ENCODE measurements around the gene CLEC4M. TPM values are rescaled to one million over a fixed set of nuclear protein-coding genes. Genes with fewer than 3 reads are reported as not detected.

Gene CLEC4M
- total and polyA plus RNA-seq, 2 experiments from 2014 or later, result not detected

DNA sequence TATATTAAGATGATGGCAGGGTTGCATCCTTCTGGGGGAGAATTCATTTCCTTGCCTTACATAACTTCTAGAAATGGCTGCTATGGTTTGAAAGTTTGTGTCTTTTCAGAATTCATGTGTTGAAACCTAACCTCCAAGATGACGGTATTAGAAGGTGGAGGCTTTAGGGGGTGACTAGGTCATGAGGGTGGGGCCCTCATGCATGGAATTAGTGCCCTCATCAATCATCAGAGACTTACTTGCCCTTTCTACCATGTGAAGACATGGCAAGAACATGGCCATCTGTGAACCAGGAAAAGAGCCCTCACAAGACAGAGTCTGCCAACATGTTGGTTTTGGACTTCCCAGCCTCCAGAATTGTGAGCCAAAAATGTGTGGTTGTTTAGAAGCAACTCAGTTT, 46.3 kb upstream of the CLEC4M start:
- Mint-ChIP-seq H3K27ac (no peak overlapping the region), H3K36me3 (ENCODE audit: low read depth) (no peaks in the 10 kb centered on the region), H3K4me1 (no peaks in the 10 kb centered on the region), H3K27me3 (ENCODE audit: insufficient read depth, low read depth, poor library complexity) (peaks cover 6% of the 10 kb centered on the region), H3K9me3 (no peaks in the 10 kb centered on the region; the same call in 2 of the 3 replicates), H3K4me3 (no peak overlapping the region)
- Histone ChIP-seq H3F3A (replicated peaks; ENCODE audit: low read depth) (no peaks in the 10 kb centered on the region), H3K4me3 (no peak overlapping the region), H3K9me2 (ENCODE audit: insufficient read depth) (no peaks in the 10 kb centered on the region), H3K4me2 (no peak overlapping the region), H3K27ac (ENCODE audit: low read depth) (no peak overlapping the region), H2AFZ (no peak overlapping the region), H4K20me1 (replicated peaks; ENCODE audit: insufficient read depth) (no peaks in the 10 kb centered on the region), H3K79me2 (replicated peaks; ENCODE audit: insufficient read depth) (no peaks in the 10 kb centered on the region), H3K36me3 (ENCODE audit: insufficient read depth) (no peaks in the 10 kb centered on the region), H3K4me1 (ENCODE audit: insufficient read depth) (no peaks in the 10 kb centered on the region), H3K27me3 (ENCODE audit: insufficient read depth) (no peaks in the 10 kb centered on the region)
- ATAC-seq (no peak), DNase-seq (ENCODE audit: low spot score) (no peak)
- no peak for TF ChIP-seq EZH2phosphoT487 (IDR thresholded peaks at IDR 0.05; ENCODE audit: unreplicated experiment)
- TF ChIP-seq REST (IDR thresholded peaks at IDR 0.05; ENCODE audit: unreplicated experiment), result no peak
- no peak for TF ChIP-seq CREB1 (CRISPR knock-in tag; IDR thresholded peaks at IDR 0.05; ENCODE audit: low read depth)
- no peak for TF ChIP-seq ZNF331 (CRISPR knock-in tag; IDR thresholded peaks at IDR 0.05; ENCODE audit: low read depth)
- TF ChIP-seq, protein P1, sequence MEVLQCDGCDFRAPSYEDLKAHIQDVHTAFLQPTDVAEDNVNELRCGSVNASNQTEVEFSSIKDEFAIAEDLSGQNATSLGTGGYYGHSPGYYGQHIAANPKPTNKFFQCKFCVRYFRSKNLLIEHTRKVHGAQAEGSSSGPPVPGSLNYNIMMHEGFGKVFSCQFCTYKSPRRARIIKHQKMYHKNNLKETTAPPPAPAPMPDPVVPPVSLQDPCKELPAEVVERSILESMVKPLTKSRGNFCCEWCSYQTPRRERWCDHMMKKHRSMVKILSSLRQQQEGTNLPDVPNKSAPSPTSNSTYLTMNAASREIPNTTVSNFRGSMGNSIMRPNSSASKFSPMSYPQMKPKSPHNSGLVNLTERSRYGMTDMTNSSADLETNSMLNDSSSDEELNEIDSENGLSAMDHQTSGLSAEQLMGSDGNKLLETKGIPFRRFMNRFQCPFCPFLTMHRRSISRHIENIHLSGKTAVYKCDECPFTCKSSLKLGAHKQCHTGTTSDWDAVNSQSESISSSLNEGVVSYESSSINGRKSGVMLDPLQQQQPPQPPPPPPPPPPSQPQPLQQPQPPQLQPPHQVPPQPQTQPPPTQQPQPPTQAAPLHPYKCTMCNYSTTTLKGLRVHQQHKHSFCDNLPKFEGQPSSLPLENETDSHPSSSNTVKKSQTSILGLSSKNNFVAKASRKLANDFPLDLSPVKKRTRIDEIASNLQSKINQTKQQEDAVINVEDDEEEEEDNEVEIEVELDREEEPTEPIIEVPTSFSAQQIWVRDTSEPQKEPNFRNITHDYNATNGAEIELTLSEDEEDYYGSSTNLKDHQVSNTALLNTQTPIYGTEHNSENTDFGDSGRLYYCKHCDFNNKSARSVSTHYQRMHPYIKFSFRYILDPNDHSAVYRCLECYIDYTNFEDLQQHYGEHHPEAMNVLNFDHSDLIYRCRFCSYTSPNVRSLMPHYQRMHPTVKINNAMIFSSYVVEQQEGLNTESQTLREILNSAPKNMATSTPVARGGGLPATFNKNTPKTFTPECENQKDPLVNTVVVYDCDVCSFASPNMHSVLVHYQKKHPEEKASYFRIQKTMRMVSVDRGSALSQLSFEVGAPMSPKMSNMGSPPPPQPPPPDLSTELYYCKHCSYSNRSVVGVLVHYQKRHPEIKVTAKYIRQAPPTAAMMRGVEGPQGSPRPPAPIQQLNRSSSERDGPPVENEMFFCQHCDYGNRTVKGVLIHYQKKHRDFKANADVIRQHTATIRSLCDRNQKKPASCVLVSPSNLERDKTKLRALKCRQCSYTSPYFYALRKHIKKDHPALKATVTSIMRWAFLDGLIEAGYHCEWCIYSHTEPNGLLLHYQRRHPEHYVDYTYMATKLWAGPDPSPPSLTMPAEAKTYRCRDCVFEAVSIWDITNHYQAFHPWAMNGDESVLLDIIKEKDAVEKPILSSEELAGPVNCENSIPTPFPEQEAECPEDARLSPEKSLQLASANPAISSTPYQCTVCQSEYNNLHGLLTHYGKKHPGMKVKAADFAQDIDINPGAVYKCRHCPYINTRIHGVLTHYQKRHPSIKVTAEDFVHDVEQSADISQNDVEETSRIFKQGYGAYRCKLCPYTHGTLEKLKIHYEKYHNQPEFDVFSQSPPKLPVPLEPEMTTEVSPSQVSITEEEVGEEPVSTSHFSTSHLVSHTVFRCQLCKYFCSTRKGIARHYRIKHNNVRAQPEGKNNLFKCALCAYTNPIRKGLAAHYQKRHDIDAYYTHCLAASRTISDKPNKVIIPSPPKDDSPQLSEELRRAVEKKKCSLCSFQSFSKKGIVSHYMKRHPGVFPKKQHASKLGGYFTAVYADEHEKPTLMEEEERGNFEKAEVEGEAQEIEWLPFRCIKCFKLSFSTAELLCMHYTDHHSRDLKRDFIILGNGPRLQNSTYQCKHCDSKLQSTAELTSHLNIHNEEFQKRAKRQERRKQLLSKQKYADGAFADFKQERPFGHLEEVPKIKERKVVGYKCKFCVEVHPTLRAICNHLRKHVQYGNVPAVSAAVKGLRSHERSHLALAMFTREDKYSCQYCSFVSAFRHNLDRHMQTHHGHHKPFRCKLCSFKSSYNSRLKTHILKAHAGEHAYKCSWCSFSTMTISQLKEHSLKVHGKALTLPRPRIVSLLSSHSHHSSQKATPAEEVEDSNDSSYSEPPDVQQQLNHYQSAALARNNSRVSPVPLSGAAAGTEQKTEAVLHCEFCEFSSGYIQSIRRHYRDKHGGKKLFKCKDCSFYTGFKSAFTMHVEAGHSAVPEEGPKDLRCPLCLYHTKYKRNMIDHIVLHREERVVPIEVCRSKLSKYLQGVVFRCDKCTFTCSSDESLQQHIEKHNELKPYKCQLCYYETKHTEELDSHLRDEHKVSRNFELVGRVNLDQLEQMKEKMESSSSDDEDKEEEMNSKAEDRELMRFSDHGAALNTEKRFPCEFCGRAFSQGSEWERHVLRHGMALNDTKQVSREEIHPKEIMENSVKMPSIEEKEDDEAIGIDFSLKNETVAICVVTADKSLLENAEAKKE (CRISPR knock-in tag; IDR thresholded peaks at IDR 0.05), result no peak
- no peak for TF ChIP-seq STAT1 (IDR thresholded peaks at IDR 0.05; ENCODE audit: unreplicated experiment)
- no peak for TF ChIP-seq ZNF114 (CRISPR knock-in tag; IDR thresholded peaks at IDR 0.05)
- TF ChIP-seq, protein P2, sequence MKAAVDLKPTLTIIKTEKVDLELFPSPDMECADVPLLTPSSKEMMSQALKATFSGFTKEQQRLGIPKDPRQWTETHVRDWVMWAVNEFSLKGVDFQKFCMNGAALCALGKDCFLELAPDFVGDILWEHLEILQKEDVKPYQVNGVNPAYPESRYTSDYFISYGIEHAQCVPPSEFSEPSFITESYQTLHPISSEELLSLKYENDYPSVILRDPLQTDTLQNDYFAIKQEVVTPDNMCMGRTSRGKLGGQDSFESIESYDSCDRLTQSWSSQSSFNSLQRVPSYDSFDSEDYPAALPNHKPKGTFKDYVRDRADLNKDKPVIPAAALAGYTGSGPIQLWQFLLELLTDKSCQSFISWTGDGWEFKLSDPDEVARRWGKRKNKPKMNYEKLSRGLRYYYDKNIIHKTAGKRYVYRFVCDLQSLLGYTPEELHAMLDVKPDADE (IDR thresholded peaks at IDR 0.05), result no peak
- TF ChIP-seq POLR2AphosphoS5 (IDR thresholded peaks at IDR 0.05; ENCODE audit: low read depth), result no peak
- TF ChIP-seq EZH2 (IDR thresholded peaks at IDR 0.05; ENCODE audit: low read depth, unreplicated experiment), result no peak
- TF ChIP-seq NANOG (IDR thresholded peaks at IDR 0.05; ENCODE audit: borderline replicate concordance), result no peak
- no peak for TF ChIP-seq CTCF (conservative IDR thresholded peaks at IDR 0.05; ENCODE audit: low read depth in 2 of 2)
- no peak for TF ChIP-seq JUNB (IDR thresholded peaks at IDR 0.05; ENCODE audit: unreplicated experiment)

All from GM23338 (cell line).